B cell (primary cell): Measurements from ENCODE around the gene ERC2.

Source experiments
- EZH2 ChIP-seq: IDR thresholded peaks from 2 replicates; pipeline ENCODE4 v1.6.1; 2012; ENCODE audit warnings: borderline replicate concordance, low read depth, mild to moderate bottlenecking, moderate library complexity, low read length; ENCODE audit not compliant: insufficient read depth, poor library complexity, severe bottlenecking
- TF ChIP-seq, protein P1 (sequence below): fragments of 200-600 bp; IDR thresholded peaks from one replicate; pipeline ENCODE4 v1.8.0; 2022; ENCODE audit warnings: antibody characterized with exemption, mild to moderate bottlenecking

GRCh38 chr3:56248021-56248420 lies 220.2 kb downstream of the ERC2 start:
- TF ChIP-seq, protein P1, sequence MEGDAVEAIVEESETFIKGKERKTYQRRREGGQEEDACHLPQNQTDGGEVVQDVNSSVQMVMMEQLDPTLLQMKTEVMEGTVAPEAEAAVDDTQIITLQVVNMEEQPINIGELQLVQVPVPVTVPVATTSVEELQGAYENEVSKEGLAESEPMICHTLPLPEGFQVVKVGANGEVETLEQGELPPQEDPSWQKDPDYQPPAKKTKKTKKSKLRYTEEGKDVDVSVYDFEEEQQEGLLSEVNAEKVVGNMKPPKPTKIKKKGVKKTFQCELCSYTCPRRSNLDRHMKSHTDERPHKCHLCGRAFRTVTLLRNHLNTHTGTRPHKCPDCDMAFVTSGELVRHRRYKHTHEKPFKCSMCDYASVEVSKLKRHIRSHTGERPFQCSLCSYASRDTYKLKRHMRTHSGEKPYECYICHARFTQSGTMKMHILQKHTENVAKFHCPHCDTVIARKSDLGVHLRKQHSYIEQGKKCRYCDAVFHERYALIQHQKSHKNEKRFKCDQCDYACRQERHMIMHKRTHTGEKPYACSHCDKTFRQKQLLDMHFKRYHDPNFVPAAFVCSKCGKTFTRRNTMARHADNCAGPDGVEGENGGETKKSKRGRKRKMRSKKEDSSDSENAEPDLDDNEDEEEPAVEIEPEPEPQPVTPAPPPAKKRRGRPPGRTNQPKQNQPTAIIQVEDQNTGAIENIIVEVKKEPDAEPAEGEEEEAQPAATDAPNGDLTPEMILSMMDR = no peak
- no peak for TF ChIP-seq EZH2
